GM19193 (cell line): ENCODE measurements around the gene NREP.
A peak's percentile ranks its signal among the peaks of the same experiment; 100 is the strongest.

ENCODE experiments used
- POLR2A ChIP-seq: IDR thresholded peaks from 4 replicates; pipeline ENCODE4 v1.6.1; 2011; ENCODE audit not compliant: insufficient read depth, insufficient read length; ENCODE audit errors: extremely low read depth

NREP gene

GRCh38 chr5:111776913-111777781 lies 20.2 kb upstream of the NREP start:
- TF ChIP-seq POLR2A, result no peak

GRCh38 chr5:111775224-111775623 lies 18.2 kb upstream of the NREP start:
- TF ChIP-seq POLR2A, result no peak

- TF ChIP-seq POLR2A, result no peak
Measured at GRCh38 chr5:111774525-111774924, 17.5 kb upstream of the NREP start.

GRCh38 chr5:111772456-111773122 lies 15.6 kb upstream of the NREP start:
- TF ChIP-seq POLR2A, result no peak

GRCh38 chr5:111769541-111769940 lies 12.5 kb upstream of the NREP start:
- TF ChIP-seq POLR2A, result no peak

- no peak for TF ChIP-seq POLR2A
Measured at GRCh38 chr5:111765613-111766571, 8.9 kb upstream of the NREP start.

- TF ChIP-seq POLR2A, result no peak
Measured at GRCh38 chr5:111764019-111764418, 7.0 kb upstream of the NREP start.

GRCh38 chr5:111762895-111763294 lies 5.9 kb upstream of the NREP start:
- TF ChIP-seq POLR2A, result no peak

GRCh38 chr5:111758284-111758628 lies 1.3 kb upstream of the NREP start:
- no peak for TF ChIP-seq POLR2A

GRCh38 chr5:111757355-111758283 lies 625 bp upstream of the NREP start:
- TF ChIP-seq POLR2A, result peak; percentile 69

GRCh38 chr5:111755942-111756381 lies 1.0 kb downstream of the NREP start:
- TF ChIP-seq POLR2A, result no peak

- TF ChIP-seq POLR2A, result no peak
Measured at GRCh38 chr5:111755345-111755941, 1.6 kb downstream of the NREP start.

GRCh38 chr5:111753884-111754589 lies 3.0 kb downstream of the NREP start:
- no peak for TF ChIP-seq POLR2A
